WERI-Rb-1 (cell line): ENCODE measurements around the gene PIM3.

Source experiments
- DNase-seq: peaks from one replicate; pipeline ENCODE4 v3.0.0-alpha.2; 2020
- H3K27ac ChIP-seq: fragments of 250-450 bp; sonication (Bioruptor Pico); 2 replicates; pipeline ENCODE4 v1.5.1; 2020; ENCODE audit warnings: mild to moderate bottlenecking, moderate library complexity
- H3K27me3 ChIP-seq: fragments of 250-450 bp; sonication (Bioruptor Pico); 2 replicates; pipeline ENCODE4 v1.5.1; 2021; ENCODE audit warnings: mild to moderate bottlenecking, low read depth, moderate library complexity; ENCODE audit not compliant: insufficient read depth, severe bottlenecking
- H3K36me3 ChIP-seq: fragments of 250-450 bp; sonication (Bioruptor Pico); 2 replicates; pipeline ENCODE4 v1.5.1; 2020; ENCODE audit warnings: mild to moderate bottlenecking, moderate library complexity
- H3K4me3 ChIP-seq: 2 replicates; pipeline ENCODE4 v1.5.1; 2011; ENCODE audit warnings: low read depth, mild to moderate bottlenecking, control low read depth, low read length
- H3K9me3 ChIP-seq: fragments of 250-450 bp; sonication (Bioruptor Pico); 2 replicates; pipeline ENCODE4 v1.5.1; 2021; ENCODE audit warnings: mild to moderate bottlenecking, moderate library complexity; ENCODE audit not compliant: severe bottlenecking
- TF ChIP-seq, protein P1 (sequence below): IDR thresholded peaks from 2 replicates; pipeline ENCODE4 v1.5.1; 2011; ENCODE audit warnings: low read depth, mild to moderate bottlenecking, control low read depth, inconsistent platforms, low read length

Gene PIM3

GRCh38 chr22:49951678-49951985 is 8.9 kb upstream of the PIM3 start:
- DNase-seq: no peak
- TF ChIP-seq, protein P1, sequence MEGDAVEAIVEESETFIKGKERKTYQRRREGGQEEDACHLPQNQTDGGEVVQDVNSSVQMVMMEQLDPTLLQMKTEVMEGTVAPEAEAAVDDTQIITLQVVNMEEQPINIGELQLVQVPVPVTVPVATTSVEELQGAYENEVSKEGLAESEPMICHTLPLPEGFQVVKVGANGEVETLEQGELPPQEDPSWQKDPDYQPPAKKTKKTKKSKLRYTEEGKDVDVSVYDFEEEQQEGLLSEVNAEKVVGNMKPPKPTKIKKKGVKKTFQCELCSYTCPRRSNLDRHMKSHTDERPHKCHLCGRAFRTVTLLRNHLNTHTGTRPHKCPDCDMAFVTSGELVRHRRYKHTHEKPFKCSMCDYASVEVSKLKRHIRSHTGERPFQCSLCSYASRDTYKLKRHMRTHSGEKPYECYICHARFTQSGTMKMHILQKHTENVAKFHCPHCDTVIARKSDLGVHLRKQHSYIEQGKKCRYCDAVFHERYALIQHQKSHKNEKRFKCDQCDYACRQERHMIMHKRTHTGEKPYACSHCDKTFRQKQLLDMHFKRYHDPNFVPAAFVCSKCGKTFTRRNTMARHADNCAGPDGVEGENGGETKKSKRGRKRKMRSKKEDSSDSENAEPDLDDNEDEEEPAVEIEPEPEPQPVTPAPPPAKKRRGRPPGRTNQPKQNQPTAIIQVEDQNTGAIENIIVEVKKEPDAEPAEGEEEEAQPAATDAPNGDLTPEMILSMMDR: no peak
- H3K36me3 ChIP-seq: no peaks in the 10 kb centered on the region
- H3K27ac ChIP-seq: no peak overlapping the region
- no peak overlapping the region for H3K4me3 ChIP-seq
- no peaks in the 10 kb centered on the region for H3K9me3 ChIP-seq
- H3K27me3 ChIP-seq: no peaks in the 10 kb centered on the region

- H3K27me3 ChIP-seq: no peaks in the 10 kb centered on the region
- no peak for DNase-seq
- no peak overlapping the region for H3K4me3 ChIP-seq
- no peaks in the 10 kb centered on the region for H3K9me3 ChIP-seq
- no peak overlapping the region for H3K27ac ChIP-seq
- no peaks in the 10 kb centered on the region for H3K36me3 ChIP-seq
- TF ChIP-seq, protein P1: no peak
Observed at GRCh38 chr22:49951986-49952896, 8.3 kb upstream of the PIM3 start.

DNA sequence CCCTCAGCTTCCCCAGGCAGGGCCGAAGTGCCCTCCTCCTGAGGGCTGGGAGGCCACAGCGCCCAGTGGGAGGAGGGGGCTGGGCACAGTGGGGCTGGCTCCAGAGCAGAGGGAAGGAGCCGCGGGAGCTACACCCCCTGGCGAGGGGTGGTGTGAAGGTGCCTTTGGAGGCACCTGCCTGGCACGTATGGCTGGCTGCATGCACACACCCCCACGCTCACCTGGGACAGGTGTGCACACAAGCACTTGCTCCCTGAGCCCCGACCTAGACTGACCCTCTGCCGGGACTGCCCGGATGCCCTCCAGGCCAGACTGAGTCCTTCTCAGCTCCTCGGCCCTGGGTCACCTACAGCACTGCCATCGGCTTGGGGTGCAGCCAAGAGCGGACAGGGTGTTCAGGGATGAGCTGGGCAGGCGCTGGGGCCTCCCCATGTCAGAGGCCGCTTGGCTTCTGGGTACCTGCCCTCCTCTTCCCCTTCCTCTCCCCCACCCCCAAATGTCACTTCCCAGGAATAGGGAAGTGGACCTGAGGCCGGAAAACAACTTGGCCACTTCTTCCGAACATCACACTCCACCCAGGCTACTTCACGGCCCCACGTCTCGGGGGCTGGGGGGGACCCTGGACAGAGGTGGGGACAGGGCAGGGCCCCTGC is 7.4 kb upstream of the PIM3 start:
- no peak for DNase-seq
- TF ChIP-seq, protein P1: no peak
- Histone ChIP-seq H3K27me3 (no peaks in the 10 kb centered on the region), H3K27ac (no peak overlapping the region), H3K9me3 (no peaks in the 10 kb centered on the region), H3K4me3 (no peak overlapping the region), H3K36me3 (no peaks in the 10 kb centered on the region)

GRCh38 chr22:49953680-49954344 is 6.8 kb upstream of the PIM3 start:
- Histone ChIP-seq H3K9me3 (no peaks in the 10 kb centered on the region), H3K36me3 (no peaks in the 10 kb centered on the region), H3K27me3 (no peaks in the 10 kb centered on the region), H3K4me3 (no peak overlapping the region), H3K27ac (no peak overlapping the region)
- TF ChIP-seq, protein P1: no peak
- no peak for DNase-seq

DNA sequence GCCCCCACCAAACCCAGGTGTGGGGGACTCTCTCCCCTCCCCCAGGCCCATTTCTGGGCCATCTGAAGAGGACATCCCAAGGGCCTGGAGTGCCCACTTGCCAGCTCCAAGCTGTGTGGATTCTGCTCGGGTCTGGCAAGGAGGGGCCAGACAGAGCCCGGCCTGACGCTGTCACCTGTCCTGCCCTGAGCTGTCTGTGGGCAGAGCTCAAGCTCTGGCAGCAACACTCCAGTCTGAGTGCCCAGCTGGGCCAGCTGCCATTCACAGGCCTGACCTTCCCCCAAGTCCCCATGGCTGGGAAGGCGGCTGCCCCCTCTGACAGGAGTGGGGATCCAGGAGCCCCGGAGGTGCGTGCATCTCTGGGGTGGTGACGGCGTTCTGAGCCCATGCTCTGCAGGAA is 6.2 kb upstream of the PIM3 start:
- Histone ChIP-seq H3K4me3 (no peak overlapping the region), H3K27ac (no peak overlapping the region), H3K9me3 (no peaks in the 10 kb centered on the region), H3K36me3 (no peaks in the 10 kb centered on the region), H3K27me3 (no peaks in the 10 kb centered on the region)
- no peak for DNase-seq
- TF ChIP-seq, protein P1: no peak
